Measurements from ENCODE around the gene BOLA3. TPM values are rescaled to one million over a fixed set of nuclear protein-coding genes. Genes with fewer than 3 reads are reported as not detected.

The BOLA3 gene
- total RNA-seq, 4 donors from 2014 or later: 3.0 to 51.5 (median 44.0) TPM; not detected in 1

- no peaks in the 10 kb centered on the region for H3K9me3 ChIP-seq
- H3K27me3 ChIP-seq: no peaks in the 10 kb centered on the region
- no peak overlapping the region for H3K4me3 ChIP-seq
- H3K36me3 ChIP-seq: peaks cover 0 to 32% (median 2%) of the 10 kb centered on the region in 4 donors
- in situ Hi-C loops (cut with MboI; ENCODE audit: low pct_ligation_motif_present in 1 of 4, low pct_unique_long_range_greater_than_20kb in 1 of 4, low sequenced_read_pairs in 3 of 4) (no loop called here), intact Hi-C loops (cut with DNase I; ENCODE audit: low total_unique reads) (no loop called here)
- WGBS, 2 donors (ENCODE audit: low coverage in 1 of 2): 92 to 94% methylated on average over 4 to 6 of the region's 6 CpGs
- no peak overlapping the region for H3K27ac ChIP-seq
- DNase-seq: no peak
- no peak for TF ChIP-seq POLR2A (IDR thresholded peaks at IDR 0.05)
- TF ChIP-seq, protein P1, sequence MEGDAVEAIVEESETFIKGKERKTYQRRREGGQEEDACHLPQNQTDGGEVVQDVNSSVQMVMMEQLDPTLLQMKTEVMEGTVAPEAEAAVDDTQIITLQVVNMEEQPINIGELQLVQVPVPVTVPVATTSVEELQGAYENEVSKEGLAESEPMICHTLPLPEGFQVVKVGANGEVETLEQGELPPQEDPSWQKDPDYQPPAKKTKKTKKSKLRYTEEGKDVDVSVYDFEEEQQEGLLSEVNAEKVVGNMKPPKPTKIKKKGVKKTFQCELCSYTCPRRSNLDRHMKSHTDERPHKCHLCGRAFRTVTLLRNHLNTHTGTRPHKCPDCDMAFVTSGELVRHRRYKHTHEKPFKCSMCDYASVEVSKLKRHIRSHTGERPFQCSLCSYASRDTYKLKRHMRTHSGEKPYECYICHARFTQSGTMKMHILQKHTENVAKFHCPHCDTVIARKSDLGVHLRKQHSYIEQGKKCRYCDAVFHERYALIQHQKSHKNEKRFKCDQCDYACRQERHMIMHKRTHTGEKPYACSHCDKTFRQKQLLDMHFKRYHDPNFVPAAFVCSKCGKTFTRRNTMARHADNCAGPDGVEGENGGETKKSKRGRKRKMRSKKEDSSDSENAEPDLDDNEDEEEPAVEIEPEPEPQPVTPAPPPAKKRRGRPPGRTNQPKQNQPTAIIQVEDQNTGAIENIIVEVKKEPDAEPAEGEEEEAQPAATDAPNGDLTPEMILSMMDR (IDR thresholded peaks at IDR 0.05): no peak
- H3K4me1 ChIP-seq: peaks cover 0 to 16% (median 5%) of the 10 kb centered on the region in 4 donors
These were observed 53.9 kb downstream of the BOLA3 start for GRCh38 chr2:74093840-74094239.

- Histone ChIP-seq H3K9me3 (no peaks in the 10 kb centered on the region), H3K36me3 (peaks cover 0 to 32% (median 3%) of the 10 kb centered on the region in 4 donors), H3K27me3 (no peaks in the 10 kb centered on the region), H3K27ac (no peak overlapping the region), H3K4me3 (no peak overlapping the region), H3K4me1 (peaks cover 0 to 16% (median 5%) of the 10 kb centered on the region in 4 donors)
- no peak for DNase-seq
- in situ Hi-C loops (cut with MboI; ENCODE audit: low pct_ligation_motif_present in 1 of 4, low pct_unique_long_range_greater_than_20kb in 1 of 4, low sequenced_read_pairs in 3 of 4): no loop called here
- no peak for TF ChIP-seq POLR2A (IDR thresholded peaks at IDR 0.05)
- no peak for TF ChIP-seq POLR2AphosphoS5 (IDR thresholded peaks at IDR 0.05)
- TF ChIP-seq EP300 (IDR thresholded peaks at IDR 0.05; ENCODE audit: low read depth): no peak
- TF ChIP-seq, protein P1 (IDR thresholded peaks at IDR 0.05): no peak
- intact Hi-C loops (cut with DNase I; ENCODE audit: low total_unique reads): no loop called here
- WGBS, 2 donors (ENCODE audit: low coverage in 1 of 2): 88% methylated on average over 13 of the region's 13 CpGs; no CpG with 5 or more reads in 1 of the 2 donors
These were observed 54.3 kb downstream of the BOLA3 start for GRCh38 chr2:74093426-74093825.

GRCh38 chr2:74092275-74092674, 55.4 kb downstream of the BOLA3 start:
- H3K27me3 ChIP-seq: no peaks in the 10 kb centered on the region
- intact Hi-C loops (cut with DNase I; ENCODE audit: low total_unique reads): no loop called here
- H3K4me3 ChIP-seq: no peak overlapping the region
- TF ChIP-seq POLR2AphosphoS5 (IDR thresholded peaks at IDR 0.05) (no peak), EP300 (IDR thresholded peaks at IDR 0.05; ENCODE audit: low read depth) (no peak)
- TF ChIP-seq, protein P1 (IDR thresholded peaks at IDR 0.05): no peak
- no peak overlapping the region for H3K27ac ChIP-seq
- in situ Hi-C loops (cut with MboI; ENCODE audit: low pct_ligation_motif_present in 1 of 4, low pct_unique_long_range_greater_than_20kb in 1 of 4, low sequenced_read_pairs in 3 of 4): no loop called here
- DNase-seq: no peak
- peaks cover 0 to 42% (median 7%) of the 10 kb centered on the region in 4 donors for H3K36me3 ChIP-seq
- H3K9me3 ChIP-seq: no peaks in the 10 kb centered on the region
- H3K4me1 ChIP-seq: peaks cover 0 to 16% (median 5%) of the 10 kb centered on the region in 4 donors
- 86 to 90% methylated on average over 2 to 7 of the region's 7 CpGs for WGBS, 2 donors (ENCODE audit: low coverage in 1 of 2)

DNA sequence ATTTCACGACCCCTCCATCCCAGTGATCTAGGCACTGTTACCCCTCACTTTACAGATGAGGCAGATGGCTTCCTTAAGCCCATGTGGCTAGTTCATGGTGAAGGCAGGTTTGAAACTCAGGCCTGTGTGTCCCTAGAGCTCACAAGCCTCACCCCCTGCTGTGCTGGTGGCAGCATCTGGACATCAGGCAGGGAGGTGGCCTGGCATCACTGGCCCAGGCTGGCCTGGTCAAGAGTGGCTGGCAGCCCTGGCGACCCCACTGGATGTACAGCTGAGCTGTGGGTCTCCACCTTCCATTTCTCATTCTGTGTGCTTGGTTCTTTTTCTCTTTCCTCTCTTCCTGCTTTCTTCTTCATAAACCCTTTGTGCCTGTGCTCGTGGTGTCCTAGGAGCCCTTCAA, 56.3 kb downstream of the BOLA3 start:
- in situ Hi-C loops (cut with MboI; ENCODE audit: low pct_ligation_motif_present in 1 of 4, low pct_unique_long_range_greater_than_20kb in 1 of 4, low sequenced_read_pairs in 3 of 4) (no loop called here), intact Hi-C loops (cut with DNase I; ENCODE audit: low total_unique reads) (no loop called here)
- Histone ChIP-seq H3K27ac (no peak overlapping the region), H3K36me3 (peaks cover 0 to 42% (median 7%) of the 10 kb centered on the region in 4 donors), H3K9me3 (no peaks in the 10 kb centered on the region), H3K4me1 (peaks cover 0 to 14% (median 4%) of the 10 kb centered on the region in 4 donors), H3K4me3 (no peak overlapping the region), H3K27me3 (no peaks in the 10 kb centered on the region)
- 97 to 100% methylated on average over 1 to 3 of the region's 3 CpGs for WGBS, 2 donors (ENCODE audit: low coverage in 1 of 2)
- TF ChIP-seq, protein P1 (IDR thresholded peaks at IDR 0.05): no peak
- no peak for TF ChIP-seq POLR2AphosphoS5 (IDR thresholded peaks at IDR 0.05)
- no peak for DNase-seq

Data from transverse colon (tissue), 4 donors.